SK-N-MC (cell line): Measurements from ENCODE around the gene PAQR6.

ENCODE experiments used
- EZH2 ChIP-seq: fragments of 200-600 bp; sonication (generic); IDR thresholded peaks from one replicate; pipeline ENCODE4 v1.6.1; 2017; ENCODE audit warnings: antibody characterized with exemption
- POLR2AphosphoS5 ChIP-seq: IDR thresholded peaks from 2 replicates; pipeline ENCODE4 v1.6.1; 2012; ENCODE audit warnings: mild to moderate bottlenecking, low read depth, low read length, borderline replicate concordance

- TF ChIP-seq EZH2 (no peak), POLR2AphosphoS5 (no peak)
Measured at GRCh38 chr1:156263288-156263655, 15.4 kb upstream of the PAQR6 start.
